Fibroblast of lung (primary cell): ENCODE results near the gene ZBTB49. TPM values are rescaled to one million over a fixed set of nuclear protein-coding genes. Genes with fewer than 3 reads are reported as not detected.
"Not testable (repeated sequence)": the region's sequence is repeated elsewhere in the genome, so short reads cannot be mapped to it uniquely, and the experiment has no call there.

Experiments
- DNase-seq, 2 donors: peaks; one replicate each; pipeline versions ENCODE4 v3.0.0 to v3.0.0-alpha.2; 2010; ENCODE audit warnings: low read depth in 2 of 2
- H2AFZ ChIP-seq: 2 replicates; pipeline ENCODE4 v1.5.1; 2012; ENCODE audit warnings: low read length, control low read depth, inconsistent platforms
- H3K27ac ChIP-seq: 2 replicates; pipeline ENCODE4 v1.5.1; 2011; ENCODE audit warnings: low read length, control low read depth; ENCODE audit not compliant: insufficient read depth
- H3K27me3 ChIP-seq: 2 replicates; pipeline ENCODE4 v1.5.1; 2011; ENCODE audit warnings: mild to moderate bottlenecking, low read length; ENCODE audit not compliant: control insufficient read depth, insufficient read depth
- H3K36me3 ChIP-seq: 2 replicates; pipeline ENCODE4 v1.5.1; 2011; ENCODE audit warnings: low read length; ENCODE audit not compliant: control insufficient read depth, insufficient read depth
- H3K4me1 ChIP-seq: 2 replicates; pipeline ENCODE4 v1.5.1; 2011; ENCODE audit warnings: low read length; ENCODE audit not compliant: control insufficient read depth, insufficient read depth; ENCODE audit errors: extremely low read depth
- H3K4me2 ChIP-seq: 2 replicates; pipeline ENCODE4 v1.5.1; 2011; ENCODE audit warnings: low read length, control low read depth; ENCODE audit not compliant: insufficient read depth; ENCODE audit errors: extremely low read depth
- H3K4me3 ChIP-seq, 4 experiments: fragments of 200-600 bp in 1 of 4; sonication (generic) in 1 of 4; replicated peaks in 1 of 4; 2 replicates each; pipeline ENCODE4 v1.5.1; 2011 to 2016; ENCODE audit warnings: low read length in 4 of 4, low read depth in 3 of 4, mild to moderate bottlenecking in 3 of 4, control low read depth in 2 of 4, inconsistent platforms in 1 of 4, mixed read lengths in 1 of 4; ENCODE audit not compliant: insufficient read depth in 1 of 4; ENCODE audit errors: control extremely low read depth in 1 of 4
- H3K79me2 ChIP-seq: 2 replicates; pipeline ENCODE4 v1.5.1; 2012; ENCODE audit warnings: mild to moderate bottlenecking, low read length, inconsistent platforms; ENCODE audit not compliant: control insufficient read depth, insufficient read depth
- H3K9ac ChIP-seq: 2 replicates; pipeline ENCODE4 v1.5.1; 2011; ENCODE audit warnings: mild to moderate bottlenecking, low read length, control low read depth; ENCODE audit not compliant: insufficient read depth
- H3K9me3 ChIP-seq: 2 replicates; pipeline ENCODE4 v1.5.1; 2012; ENCODE audit warnings: low read depth, low read length; ENCODE audit not compliant: control insufficient read depth, insufficient read depth
- H4K20me1 ChIP-seq: 2 replicates; pipeline ENCODE4 v1.5.1; 2011; ENCODE audit warnings: low read length; ENCODE audit not compliant: control insufficient read depth, insufficient read depth; ENCODE audit errors: extremely low read depth
- EZH2 ChIP-seq: IDR thresholded peaks from 2 replicates; pipeline ENCODE4 v1.5.1; 2012; ENCODE audit warnings: low read length, control low read depth, mild to moderate bottlenecking; ENCODE audit errors: missing control alignments
- polyA plus RNA-seq, 2 donors: library from polyadenylated mRNA; depleted of rRNA in 1 of 2; stranded (reverse) in 1 of 2; unstranded in 1 of 2; fragments of >200 nt; gene quantifications; 2 replicates each; pipeline ENCODE4 v1.2.1, GENCODE V29; 2011 to 2012; ENCODE audit warnings: missing spikeins in 1 of 2
- total RNA-seq: library from RNA; depleted of rRNA; stranded (reverse); fragments of >200 nt; gene quantifications from 2 replicates; pipeline ENCODE4 v1.2.1, GENCODE V29; 2014
- TF ChIP-seq, protein P1 (sequence below), 2 donors: IDR thresholded peaks in 1 of 2; conservative IDR thresholded peaks in 1 of 2; 1 replicate in 1 of 2; 2 replicates in 1 of 2; pipeline ENCODE4 v1.5.1; 2011 to 2012; ENCODE audit warnings: low read length in 2 of 2, control low read depth in 1 of 2, inconsistent platforms in 1 of 2, low read depth in 1 of 2, mild to moderate bottlenecking in 1 of 2

Gene ZBTB49
- total and polyA plus RNA-seq, 2 donors (not counting 1 experiment from before 2014, with no cell fraction given) = 2.8 to 3.5 TPM

- peaks cover 4% of the 10 kb centered on the region for H3K27me3 ChIP-seq
- no peaks in the 10 kb centered on the region for H3K36me3 ChIP-seq
- H3K4me2 ChIP-seq = no peak overlapping the region
- no peak for DNase-seq
- no peaks in the 10 kb centered on the region for H3K79me2 ChIP-seq
- no peak overlapping the region for H3K27ac ChIP-seq
- no peaks in the 10 kb centered on the region for H3K9me3 ChIP-seq
- no peak for TF ChIP-seq EZH2
- TF ChIP-seq, protein P1, sequence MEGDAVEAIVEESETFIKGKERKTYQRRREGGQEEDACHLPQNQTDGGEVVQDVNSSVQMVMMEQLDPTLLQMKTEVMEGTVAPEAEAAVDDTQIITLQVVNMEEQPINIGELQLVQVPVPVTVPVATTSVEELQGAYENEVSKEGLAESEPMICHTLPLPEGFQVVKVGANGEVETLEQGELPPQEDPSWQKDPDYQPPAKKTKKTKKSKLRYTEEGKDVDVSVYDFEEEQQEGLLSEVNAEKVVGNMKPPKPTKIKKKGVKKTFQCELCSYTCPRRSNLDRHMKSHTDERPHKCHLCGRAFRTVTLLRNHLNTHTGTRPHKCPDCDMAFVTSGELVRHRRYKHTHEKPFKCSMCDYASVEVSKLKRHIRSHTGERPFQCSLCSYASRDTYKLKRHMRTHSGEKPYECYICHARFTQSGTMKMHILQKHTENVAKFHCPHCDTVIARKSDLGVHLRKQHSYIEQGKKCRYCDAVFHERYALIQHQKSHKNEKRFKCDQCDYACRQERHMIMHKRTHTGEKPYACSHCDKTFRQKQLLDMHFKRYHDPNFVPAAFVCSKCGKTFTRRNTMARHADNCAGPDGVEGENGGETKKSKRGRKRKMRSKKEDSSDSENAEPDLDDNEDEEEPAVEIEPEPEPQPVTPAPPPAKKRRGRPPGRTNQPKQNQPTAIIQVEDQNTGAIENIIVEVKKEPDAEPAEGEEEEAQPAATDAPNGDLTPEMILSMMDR (conservative IDR thresholded peaks at IDR 0.05 in 1 of 2, IDR thresholded peaks at IDR 0.05 in 1 of 2; ENCODE audit: low read depth in 1 of 2, low read length in 2 of 2) = no peak
- H3K4me3 ChIP-seq = no peak overlapping the region
- no peaks in the 10 kb centered on the region for H4K20me1 ChIP-seq
- H3K9ac ChIP-seq = no peak overlapping the region
- no peaks in the 10 kb centered on the region for H3K4me1 ChIP-seq
- no peak overlapping the region for H2AFZ ChIP-seq
Observed at GRCh38 chr4:4343038-4343437, 53.0 kb downstream of the ZBTB49 start.

GRCh38 chr4:4344915-4345527 is 55.0 kb downstream of the ZBTB49 start:
- Histone ChIP-seq H3K4me3 (no peak overlapping the region), H4K20me1 (no peaks in the 10 kb centered on the region), H3K27me3 (no peaks in the 10 kb centered on the region), H3K4me1 (no peaks in the 10 kb centered on the region), H3K9me3 (no peaks in the 10 kb centered on the region), H3K79me2 (no peaks in the 10 kb centered on the region), H3K27ac (no peak overlapping the region), H3K9ac (no peak overlapping the region), H3K4me2 (no peak overlapping the region), H3K36me3 (no peaks in the 10 kb centered on the region), H2AFZ (no peak overlapping the region)
- no peak for DNase-seq
- TF ChIP-seq, protein P1 (conservative IDR thresholded peaks at IDR 0.05 in 1 of 2, IDR thresholded peaks at IDR 0.05 in 1 of 2; ENCODE audit: low read depth in 1 of 2, low read length in 2 of 2) = no peak
- no peak for TF ChIP-seq EZH2

- H3K9me3 ChIP-seq = no peaks in the 10 kb centered on the region
- no peak for TF ChIP-seq EZH2
- TF ChIP-seq, protein P1 (conservative IDR thresholded peaks at IDR 0.05 in 1 of 2, IDR thresholded peaks at IDR 0.05 in 1 of 2; ENCODE audit: low read depth in 1 of 2, low read length in 2 of 2) = no peak
- H3K4me2 ChIP-seq = no peak overlapping the region
- no peak overlapping the region for H2AFZ ChIP-seq
- no peaks in the 10 kb centered on the region for H4K20me1 ChIP-seq
- no peak overlapping the region for H3K4me3 ChIP-seq
- DNase-seq = no peak
- no peaks in the 10 kb centered on the region for H3K4me1 ChIP-seq
- no peak overlapping the region for H3K27ac ChIP-seq
- H3K36me3 ChIP-seq = no peaks in the 10 kb centered on the region
- no peaks in the 10 kb centered on the region for H3K27me3 ChIP-seq
- no peak overlapping the region for H3K9ac ChIP-seq
- H3K79me2 ChIP-seq = no peaks in the 10 kb centered on the region
Observed at GRCh38 chr4:4347585-4347984, 57.5 kb downstream of the ZBTB49 start.

DNA sequence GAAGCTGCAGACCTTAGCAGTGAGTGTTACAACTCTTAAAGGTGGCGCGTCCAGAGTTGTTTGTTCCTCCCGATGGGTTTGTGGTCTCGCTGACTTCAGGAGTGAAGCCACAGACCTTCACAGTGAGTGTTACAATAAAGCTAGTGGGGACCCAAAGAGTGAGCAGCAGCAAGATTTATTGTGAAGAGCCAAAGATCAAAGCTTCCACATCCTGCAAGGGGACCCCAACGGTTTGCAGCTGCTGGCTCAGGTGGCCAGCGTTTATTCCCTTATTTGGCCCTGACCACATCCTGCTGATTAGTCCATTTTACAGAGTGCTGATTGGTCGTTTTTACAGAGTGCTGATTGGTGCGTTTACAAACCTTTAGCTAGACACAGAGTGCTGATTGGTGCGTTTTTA is 58.5 kb downstream of the ZBTB49 start:
- H3K79me2 ChIP-seq, H3K27me3 ChIP-seq, H3K9ac ChIP-seq, H2AFZ ChIP-seq, H3K4me2 ChIP-seq, H3K4me1 ChIP-seq, H3K36me3 ChIP-seq, H3K4me3 ChIP-seq, H3K9me3 ChIP-seq, H3K27ac ChIP-seq, DNase-seq, H4K20me1 ChIP-seq: not testable (repeated sequence)
